KMS-11 (cell line): ENCODE results near the gene UBXN1.
A peak's percentile ranks its signal among the peaks of the same experiment; 100 is the strongest.
"Not testable (repeated sequence)": the region's sequence is repeated elsewhere in the genome, so short reads cannot be mapped to it uniquely, and the experiment has no call there.

Experiments used
- H2AFZ ChIP-seq: fragments of 200-600 bp; sonication (generic); 2 replicates; pipeline ENCODE4 v1.6.1; 2016; ENCODE audit warnings: antibody characterized with exemption, mixed run types, low read depth
- H3K27ac ChIP-seq: fragments of 200-600 bp; sonication (generic); 2 replicates; pipeline ENCODE4 v1.6.1; 2016; ENCODE audit warnings: mild to moderate bottlenecking, mixed run types
- H3K27me3 ChIP-seq: fragments of 200-600 bp; sonication (generic); 2 replicates; pipeline ENCODE4 v1.6.1; 2017; ENCODE audit warnings: mild to moderate bottlenecking, low read depth, mixed run types, moderate library complexity; ENCODE audit not compliant: insufficient read depth
- H3K36me3 ChIP-seq: fragments of 200-600 bp; sonication (generic); 2 replicates; pipeline ENCODE4 v1.6.1; 2017; ENCODE audit warnings: mild to moderate bottlenecking, mixed run types; ENCODE audit not compliant: insufficient read depth
- H3K4me1 ChIP-seq: fragments of 200-600 bp; sonication (generic); 2 replicates; pipeline ENCODE4 v1.6.1; 2016; ENCODE audit warnings: mild to moderate bottlenecking, low read depth, mixed run types; ENCODE audit not compliant: poor library complexity, severe bottlenecking
- H3K4me2 ChIP-seq: fragments of 200-600 bp; sonication (generic); 2 replicates; pipeline ENCODE4 v1.7.0; 2016; ENCODE audit warnings: mild to moderate bottlenecking, mixed run types
- H3K4me3 ChIP-seq: fragments of 200-600 bp; sonication (generic); IDR thresholded peaks from 2 replicates; pipeline ENCODE4 v1.6.1; 2017; ENCODE audit warnings: low read depth, low read length, mixed read lengths; ENCODE audit not compliant: insufficient read depth
- H3K79me2 ChIP-seq: fragments of 200-600 bp; sonication (generic); 2 replicates; pipeline ENCODE4 v1.6.1; 2016; ENCODE audit warnings: low read depth, mixed run types; ENCODE audit not compliant: insufficient read depth
- H3K9ac ChIP-seq: fragments of 200-600 bp; sonication (generic); 2 replicates; pipeline ENCODE4 v1.6.1; 2016; ENCODE audit warnings: mild to moderate bottlenecking, mixed run types
- H4K20me1 ChIP-seq: fragments of 200-600 bp; sonication (generic); 2 replicates; pipeline ENCODE4 v1.6.1; 2016; ENCODE audit warnings: mild to moderate bottlenecking, mixed run types; ENCODE audit not compliant: insufficient read depth
- TF ChIP-seq, protein P1 (sequence below): fragments of 200-600 bp; sonication (generic); conservative IDR thresholded peaks from 2 replicates; pipeline ENCODE4 v1.6.1; 2017; ENCODE audit warnings: low read depth, mild to moderate bottlenecking, antibody characterized with exemption, low read length, moderate library complexity, mixed read lengths

UBXN1 gene

GRCh38 chr11:62707277-62707861, 28.5 kb upstream of the UBXN1 start, which contains the start of the genes BSCL2 and GNG3:
BSCL2 (minus strand) TSS chr11:62707424; CDS start chr11:62707195, 229 bp downstream.
GNG3 (plus strand) TSS chr11:62707676; CDS start chr11:62708296, 620 bp downstream.
- H3K4me3 ChIP-seq: no peak within 1 kb of the TSS
- H3K27me3 ChIP-seq: no peaks in the 10 kb centered on the region
- H2AFZ ChIP-seq: peak within 1 kb of the TSS; percentile 50
- no peak within 1 kb of the TSS for H3K27ac ChIP-seq
- H3K36me3 ChIP-seq: no peaks in the 10 kb centered on the region
- H3K4me1 ChIP-seq: peaks cover 54% of the 10 kb centered on the region
- no peak within 1 kb of the TSS; the same call in 1 of the 2 replicates for H3K9ac ChIP-seq
- H4K20me1 ChIP-seq: no peaks in the 10 kb centered on the region
- H3K79me2 ChIP-seq: peaks cover 9% of the 10 kb centered on the region; the same call in 1 of the 2 replicates
- peak within 1 kb of the TSS; percentile 97 for H3K4me2 ChIP-seq
- TF ChIP-seq, protein P1, sequence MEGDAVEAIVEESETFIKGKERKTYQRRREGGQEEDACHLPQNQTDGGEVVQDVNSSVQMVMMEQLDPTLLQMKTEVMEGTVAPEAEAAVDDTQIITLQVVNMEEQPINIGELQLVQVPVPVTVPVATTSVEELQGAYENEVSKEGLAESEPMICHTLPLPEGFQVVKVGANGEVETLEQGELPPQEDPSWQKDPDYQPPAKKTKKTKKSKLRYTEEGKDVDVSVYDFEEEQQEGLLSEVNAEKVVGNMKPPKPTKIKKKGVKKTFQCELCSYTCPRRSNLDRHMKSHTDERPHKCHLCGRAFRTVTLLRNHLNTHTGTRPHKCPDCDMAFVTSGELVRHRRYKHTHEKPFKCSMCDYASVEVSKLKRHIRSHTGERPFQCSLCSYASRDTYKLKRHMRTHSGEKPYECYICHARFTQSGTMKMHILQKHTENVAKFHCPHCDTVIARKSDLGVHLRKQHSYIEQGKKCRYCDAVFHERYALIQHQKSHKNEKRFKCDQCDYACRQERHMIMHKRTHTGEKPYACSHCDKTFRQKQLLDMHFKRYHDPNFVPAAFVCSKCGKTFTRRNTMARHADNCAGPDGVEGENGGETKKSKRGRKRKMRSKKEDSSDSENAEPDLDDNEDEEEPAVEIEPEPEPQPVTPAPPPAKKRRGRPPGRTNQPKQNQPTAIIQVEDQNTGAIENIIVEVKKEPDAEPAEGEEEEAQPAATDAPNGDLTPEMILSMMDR: no peak

GRCh38 chr11:62706850-62707247, 28.0 kb upstream of the UBXN1 start:
- TF ChIP-seq, protein P1: no peak
- no peak overlapping the region for H3K4me3 ChIP-seq
- no peak overlapping the region for H3K9ac ChIP-seq

GRCh38 chr11:62705880-62706849, 27.3 kb upstream of the UBXN1 start:
- H3K27ac ChIP-seq: peak overlapping the region; percentile 82
- peaks cover 42% of the 10 kb centered on the region for H3K4me1 ChIP-seq
- peak overlapping the region; percentile 75 for H2AFZ ChIP-seq
- no peak overlapping the region for H3K4me3 ChIP-seq
- H3K36me3 ChIP-seq: no peaks in the 10 kb centered on the region
- no peaks in the 10 kb centered on the region for H3K27me3 ChIP-seq
- peaks cover 3% of the 10 kb centered on the region; the same call in 1 of the 2 replicates for H3K79me2 ChIP-seq
- TF ChIP-seq, protein P1: no peak
- H3K9ac ChIP-seq: peak overlapping the region; percentile 76
- no peaks in the 10 kb centered on the region for H4K20me1 ChIP-seq
- H3K4me2 ChIP-seq: peak overlapping the region; percentile 83

More at GRCh38 chr11:62706850-62707247, 28.0 kb upstream of the UBXN1 start:
- no peaks in the 10 kb centered on the region for H3K36me3 ChIP-seq
- H3K27me3 ChIP-seq: no peaks in the 10 kb centered on the region
- peaks cover 9% of the 10 kb centered on the region; the same call in 1 of the 2 replicates for H3K79me2 ChIP-seq
- peaks cover 49% of the 10 kb centered on the region for H3K4me1 ChIP-seq
- H3K4me2 ChIP-seq: peak overlapping the region; percentile 83
- no peak overlapping the region for H3K27ac ChIP-seq
- no peaks in the 10 kb centered on the region for H4K20me1 ChIP-seq
- H2AFZ ChIP-seq: peak overlapping the region; percentile 50; the same call in 1 of the 2 replicates

GRCh38 chr11:62705413-62705812, 26.5 kb upstream of the UBXN1 start:
- no peaks in the 10 kb centered on the region for H4K20me1 ChIP-seq
- no peaks in the 10 kb centered on the region for H3K36me3 ChIP-seq
- no peak overlapping the region for H3K4me3 ChIP-seq
- H3K79me2 ChIP-seq: no peaks in the 10 kb centered on the region; the same call in 1 of the 2 replicates
- no peaks in the 10 kb centered on the region for H3K27me3 ChIP-seq
- peak overlapping the region; percentile 76 for H3K9ac ChIP-seq
- H3K4me2 ChIP-seq: peak overlapping the region; percentile 66
- peak overlapping the region; percentile 82 for H3K27ac ChIP-seq
- H2AFZ ChIP-seq: peak overlapping the region; percentile 75; the same call in 1 of the 2 replicates
- H3K4me1 ChIP-seq: peaks cover 35% of the 10 kb centered on the region
- TF ChIP-seq, protein P1: no peak

GRCh38 chr11:62703921-62704320, 25.0 kb upstream of the UBXN1 start:
- not testable (repeated sequence) for H3K36me3 ChIP-seq, H3K4me3 ChIP-seq, H3K4me2 ChIP-seq

More at GRCh38 chr11:62703921-62704320, 25.0 kb upstream of the UBXN1 start:
- H3K27me3 ChIP-seq, H2AFZ ChIP-seq, H4K20me1 ChIP-seq, H3K27ac ChIP-seq, H3K9ac ChIP-seq, H3K79me2 ChIP-seq: not testable (repeated sequence)
- peaks cover 29% of the 10 kb centered on the region for H3K4me1 ChIP-seq
